K562 (cell line): ENCODE measurements around the gene SFXN2. TPM values are rescaled to one million over a fixed set of nuclear protein-coding genes. Genes with fewer than 3 reads are reported as not detected.

Source experiments
- ATAC-seq: fragments of 200-7000 bp; cut with Tn5 transposase; 3 replicates; pipeline ENCODE4 v1.9.1; 2020; ENCODE audit warnings: moderate library complexity
- BruUV-seq: library from RNA; stranded (reverse); fragments of 400-500 nt; replicated peaks from 2 replicates; lab custom pipeline; 2021; lab: Mats Ljungman, UMichigan
- CTCF ChIA-PET: fragments of 300-600 bp; formaldehyde crosslinking; extraction: SDS; loops from one replicate; lab custom pipeline; 2021; ENCODE audit warnings: low intra/inter-chr PET ratio; lab: Yijun Ruan, JAX
- POLR2A ChIA-PET: fragments of 300-600, 350-650 bp; sonication (Branson Sonifier 250); formaldehyde crosslinking; extraction: SDS; loops from one replicate; lab custom pipeline; 2021; ENCODE audit warnings: antibody characterized with exemption, inconsistent platforms; lab: Yijun Ruan, JAX
- DNase-seq, 4 experiments: peaks; one replicate each; pipeline versions ENCODE4 v3.0.0 to v3.0.0-alpha.2; 2011 to 2018; ENCODE audit warnings: low spot score in 3 of 4, mixed read lengths in 3 of 4; ENCODE audit errors: extremely low read depth in 1 of 4
- FAIRE-seq: peaks from 2 replicates; lab custom pipeline; 2011; peaks lifted over from hg19 to GRCh38; lab: Jason Lieb, UNC
- H2AFZ ChIP-seq: 2 replicates; pipeline ENCODE4 v1.6.0; 2011; ENCODE audit warnings: low read depth, low read length, control low read depth, inconsistent platforms
- H3K27ac ChIP-seq: fragments of 200-600 bp; 3 replicates; pipeline ENCODE4 v1.8.0; 2011; ENCODE audit warnings: low read depth, mild to moderate bottlenecking, control low read depth, inconsistent platforms, low read length, moderate library complexity, mixed read lengths; ENCODE audit errors: extremely low read depth
- H3K27me3 ChIP-seq, 2 experiments: fragments of 300-600 bp in 1 of 2; 2 replicates in 1 of 2; 3 replicates in 1 of 2; pipeline versions ENCODE4 v1.6.0 to v1.8.0; 2011; ENCODE audit warnings: inconsistent platforms in 2 of 2, low read length in 2 of 2, mild to moderate bottlenecking in 1 of 2, mixed read lengths in 1 of 2, moderate library complexity in 1 of 2; ENCODE audit not compliant: control insufficient read depth in 2 of 2, insufficient read depth in 2 of 2
- H3K36me3 ChIP-seq: fragments of 300-600 bp; 3 replicates; pipeline ENCODE4 v1.8.0; 2011; ENCODE audit warnings: mild to moderate bottlenecking, low read length, inconsistent platforms; ENCODE audit not compliant: control insufficient read depth, insufficient read depth
- H3K4me1 ChIP-seq, 2 experiments: fragments of 200-600 bp in 1 of 2; replicated peaks in 1 of 2; 2 replicates in 1 of 2; 3 replicates in 1 of 2; pipeline versions ENCODE4 v1.5.1 to v1.8.0; 2011; ENCODE audit warnings: inconsistent platforms in 2 of 2, low read length in 2 of 2, mild to moderate bottlenecking in 1 of 2, mixed read lengths in 1 of 2, moderate library complexity in 1 of 2; ENCODE audit not compliant: control insufficient read depth in 2 of 2, insufficient read depth in 2 of 2
- H3K4me2 ChIP-seq: 2 replicates; pipeline ENCODE4 v1.6.1; 2011; ENCODE audit warnings: low read length, control low read depth, inconsistent platforms, mixed read lengths; ENCODE audit not compliant: insufficient read depth
- H3K4me3 ChIP-seq: fragments of 200-600 bp; sonication (generic), shearing (Covaris generic); 2 replicates; pipeline ENCODE4 v1.5.1; 2016; ENCODE audit warnings: control low read depth, inconsistent platforms
- H3K79me2 ChIP-seq: fragments of 200-600 bp; 3 replicates; pipeline ENCODE4 v1.8.0; 2011; ENCODE audit warnings: low read length, inconsistent platforms; ENCODE audit not compliant: control insufficient read depth, insufficient read depth
- H3K9ac ChIP-seq, 2 experiments: 2 replicates each; pipeline versions ENCODE4 v1.6.0 to v1.6.1; 2011; ENCODE audit warnings: low read depth in 2 of 2, low read length in 2 of 2, control low read depth in 1 of 2, inconsistent platforms in 1 of 2, mild to moderate bottlenecking in 1 of 2, mixed read lengths in 1 of 2; ENCODE audit not compliant: insufficient read depth in 1 of 2
- H3K9me1 ChIP-seq: one replicate; pipeline ENCODE4 v1.6.0; 2011; ENCODE audit warnings: inconsistent platforms, mild to moderate bottlenecking, low read length, moderate library complexity; ENCODE audit not compliant: control insufficient read depth, insufficient read depth
- H3K9me3 ChIP-seq: replicated peaks from 2 replicates; pipeline ENCODE4 v1.5.1; 2011; ENCODE audit warnings: low read depth, low read length, inconsistent platforms; ENCODE audit not compliant: control insufficient read depth, insufficient read depth
- H4K20me1 ChIP-seq: replicated peaks from 2 replicates; pipeline ENCODE4 v1.6.1; 2011; ENCODE audit warnings: low read length, inconsistent platforms, mixed read lengths; ENCODE audit not compliant: control insufficient read depth, insufficient read depth
- FOXJ2 ChIP-seq: fragments of 200-800 bp; sonication (Bioruptor generic); IDR thresholded peaks from 2 replicates; pipeline ENCODE4 v1.6.1; 2016; ENCODE audit warnings: missing genetic modification characterization, missing compliant biosample characterization
- FOXK2 ChIP-seq, 2 experiments: fragments of 450-650 bp; IDR thresholded peaks in 1 of 2; conservative IDR thresholded peaks in 1 of 2; 2 replicates each; pipeline ENCODE4 v1.6.1; 2016; ENCODE audit warnings: low read depth in 2 of 2, mild to moderate bottlenecking in 1 of 2
- L3MBTL2 ChIP-seq: fragments of 450-650 bp; IDR thresholded peaks from 2 replicates; pipeline ENCODE4 v1.6.1; 2016; ENCODE audit warnings: mild to moderate bottlenecking, moderate library complexity
- MECOM ChIP-seq: fragments of 250-450 bp; sonication (Bioruptor Pico); IDR thresholded peaks from 2 replicates; pipeline ENCODE4 v1.8.0; 2022; ENCODE audit warnings: inconsistent platforms
- NEUROD1 ChIP-seq: fragments of 150-350 bp; IDR thresholded peaks from 2 replicates; pipeline ENCODE4 v1.6.1; 2014; ENCODE audit warnings: borderline replicate concordance, low read length, low read depth; ENCODE audit not compliant: partially characterized antibody
- RERE ChIP-seq: sonication (generic); formaldehyde crosslinking; IDR thresholded peaks from 2 replicates; pipeline ENCODE4 v1.8.0; 2023; ENCODE audit warnings: missing genetic modification reagents, mild to moderate bottlenecking, borderline replicate concordance
- RUNX1 ChIP-seq: sonication (generic); IDR thresholded peaks from 2 replicates; pipeline ENCODE4 v1.6.1; 2016; ENCODE audit warnings: antibody characterized with exemption, low read depth
- ZNF444 ChIP-seq: fragments of 250-450 bp; sonication (Bioruptor Pico); IDR thresholded peaks from 2 replicates; pipeline ENCODE4 v1.4.0; 2020; ENCODE audit warnings: mild to moderate bottlenecking, moderate library complexity
- WGBS: fragments of 100-300 bp; shearing (Covaris generic); methylation state at CpG from one replicate; pipeline ENCODE4 v1.1.6; 2016; ENCODE audit warnings: low coverage, mixed read lengths; ENCODE audit not compliant: insufficient coverage; ENCODE audit errors: missing lambda C conversion rate; 5-methylcytosine and 5-hydroxymethylcytosine counted together
- in situ Hi-C: fragments of 300-500 bp; cut with MboI; formaldehyde crosslinking; loops from 4 replicates; pipeline ENCODE4 v1.15.0; 2018; ENCODE audit warnings: inconsistent platforms, mixed read lengths
- intact Hi-C: fragments of 100-400 bp; cut with micrococcal nuclease; formaldehyde crosslinking; loops from 2 replicates; pipeline ENCODE4 v1.14.2; 2022
- polyA plus RNA-seq, 8 experiments: library from polyadenylated mRNA; depleted of rRNA in 4 of 8; stranded (reverse) in 5 of 8; unstranded in 3 of 8; fragments of >200 nt; fragmentation: Nextera tagmentation in 2 of 8; fragmentation: Illumina TruSeq in 1 of 8; extraction: Ambion mirVana in 2 of 8; extraction: Trizol in 1 of 8; gene quantifications; 2 replicates each; pipeline versions ENCODE4 v1.2.1 to v1.2.3, GENCODE V29; 2011 to 2014; ENCODE audit warnings: inconsistent platforms in 1 of 8, missing spikeins in 1 of 8
- total RNA-seq, 7 experiments: library from RNA; depleted of rRNA in 6 of 7; stranded (reverse); fragments of >200 nt in 6 of 7; fragmentation: Illumina TruSeq in 2 of 7; extraction: Trizol in 2 of 7; gene quantifications; 2 replicates each; pipeline versions ENCODE4 v1.2.1 to v1.2.3, GENCODE V29; 2011 to 2021; ENCODE audit warnings: low replicate concordance in 1 of 7
- TF ChIP-seq, protein P1 (sequence below), 2 experiments: IDR thresholded peaks in 1 of 2; conservative IDR thresholded peaks in 1 of 2; 2 replicates each; pipeline ENCODE4 v1.6.1; 2016; ENCODE audit warnings: low read depth in 2 of 2, mild to moderate bottlenecking in 1 of 2, missing compliant biosample characterization in 1 of 2, missing genetic modification characterization in 1 of 2, moderate library complexity in 1 of 2

The SFXN2 gene
- total and polyA plus RNA-seq, 9 of the 15 experiments (the other 6 are each of a cell fraction or from before 2014, with no cell fraction given) = 7.3 to 23.8 (median 15.7) TPM

- TF ChIP-seq, protein P1, sequence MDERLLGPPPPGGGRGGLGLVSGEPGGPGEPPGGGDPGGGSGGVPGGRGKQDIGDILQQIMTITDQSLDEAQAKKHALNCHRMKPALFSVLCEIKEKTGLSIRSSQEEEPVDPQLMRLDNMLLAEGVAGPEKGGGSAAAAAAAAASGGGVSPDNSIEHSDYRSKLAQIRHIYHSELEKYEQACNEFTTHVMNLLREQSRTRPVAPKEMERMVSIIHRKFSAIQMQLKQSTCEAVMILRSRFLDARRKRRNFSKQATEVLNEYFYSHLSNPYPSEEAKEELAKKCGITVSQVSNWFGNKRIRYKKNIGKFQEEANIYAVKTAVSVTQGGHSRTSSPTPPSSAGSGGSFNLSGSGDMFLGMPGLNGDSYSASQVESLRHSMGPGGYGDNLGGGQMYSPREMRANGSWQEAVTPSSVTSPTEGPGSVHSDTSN (CRISPR knock-in tag; IDR thresholded peaks at IDR 0.05; ENCODE audit: low read depth) = no peak
- TF ChIP-seq, protein P1 (tag; conservative IDR thresholded peaks at IDR 0.05; ENCODE audit: low read depth) = no peak
- TF ChIP-seq NEUROD1 = no peak
Measured at GRCh38 chr10:102670871-102671434, 43.5 kb upstream of the SFXN2 start (continued).

DNA sequence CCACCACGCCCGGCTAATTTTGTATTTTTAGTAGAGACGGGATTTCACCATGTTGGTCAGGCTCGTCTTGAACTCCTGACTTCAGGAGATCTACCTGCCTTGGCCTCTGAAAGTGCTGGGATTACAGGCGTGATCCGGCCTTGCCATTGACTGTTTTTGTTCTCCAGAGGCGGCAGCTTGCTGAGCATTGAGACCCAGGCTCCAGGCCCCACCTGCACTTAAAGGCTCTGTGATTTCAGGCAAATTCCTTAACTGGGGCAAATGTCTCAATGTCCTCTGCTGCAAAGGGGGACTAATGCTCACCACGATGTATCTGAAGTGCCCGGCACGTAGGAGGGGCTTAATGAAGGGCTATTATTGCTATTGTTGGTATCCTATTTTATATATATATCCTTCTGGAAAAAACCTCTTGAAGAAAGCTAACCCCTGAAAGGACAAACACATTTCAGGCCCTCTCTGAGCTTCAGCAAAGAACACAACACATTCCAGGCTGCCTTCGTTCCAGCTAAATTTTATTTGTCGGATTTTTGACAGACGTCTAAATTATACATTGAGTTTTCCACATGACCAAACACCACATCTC is 41.1 kb upstream of the SFXN2 start:
- ATAC-seq = no peak
- intact Hi-C loops = loop anchor here (5.0 kb wide), 1 partner anchor 39 kb away; the partner anchor contains the start of genes ARL3 and SFXN2
- TF ChIP-seq FOXJ2 (no peak), RUNX1 (no peak), RERE (CRISPR knock-in tag) (no peak), MECOM (CRISPR knock-in tag) (no peak), ZNF444 (CRISPR knock-in tag) (no peak), L3MBTL2 (no peak), FOXK2 (conservative IDR thresholded peaks at IDR 0.05 in 1 of 2, IDR thresholded peaks at IDR 0.05 in 1 of 2; ENCODE audit: low read depth in 2 of 2) (no peak)

More for the DNA sequence above, 41.1 kb upstream of the SFXN2 start:
- BruUV-seq = no TSS peak
- Histone ChIP-seq H3K9me3 (no peaks in the 10 kb centered on the region), H3K9ac (no peak overlapping the region), H3K9me1 (no peaks in the 10 kb centered on the region), H4K20me1 (no peaks in the 10 kb centered on the region), H3K4me3 (no peak overlapping the region; the same call in 1 of the 2 replicates), H3K79me2 (no peaks in the 10 kb centered on the region), H3K4me2 (no peak overlapping the region), H3K27ac (no peak overlapping the region), H3K4me1 (peaks cover 31 to 43% of the 10 kb centered on the region in 2 experiments), H3K27me3 (no peaks in the 10 kb centered on the region), H3K36me3 (no peaks in the 10 kb centered on the region), H2AFZ (peak overlapping the region; percentile 76; the same call in 1 of the 2 replicates)
- in situ Hi-C loops = no loop called here
- FAIRE-seq = no peak
- DNase-seq = no peak
- WGBS = 73% methylated on average over 12 of the region's 13 CpGs
- ChIA-PET POLR2A (interaction anchor here (0.6 to 2.0 kb wide), 4 partner anchors 10 to 42 kb away, joined by 4 to 5 read pairs (median 4); partner anchors contain the start of gene TRIM8), CTCF (no interaction called here)
